KBM-7 (cell line): ENCODE measurements around the gene PLA2G15.
A peak's percentile ranks its signal among the peaks of the same experiment; 100 is the strongest.
"Not testable (repeated sequence)": the region's sequence is repeated elsewhere in the genome, so short reads cannot be mapped to it uniquely, and the experiment has no call there.

Experiments used
- DNase-seq: peaks from one replicate; pipeline ENCODE4 v3.0.0-alpha.2; 2015
- in situ Hi-C: fragments of 300-500 bp; cut with MboI; formaldehyde crosslinking; loops from 2 replicates; pipeline ENCODE4 v1.14.3; 2020; ENCODE audit warnings: low sequenced_read_pairs, low pct_unique_long_range_greater_than_20kb, mixed read lengths

Gene PLA2G15

DNA sequence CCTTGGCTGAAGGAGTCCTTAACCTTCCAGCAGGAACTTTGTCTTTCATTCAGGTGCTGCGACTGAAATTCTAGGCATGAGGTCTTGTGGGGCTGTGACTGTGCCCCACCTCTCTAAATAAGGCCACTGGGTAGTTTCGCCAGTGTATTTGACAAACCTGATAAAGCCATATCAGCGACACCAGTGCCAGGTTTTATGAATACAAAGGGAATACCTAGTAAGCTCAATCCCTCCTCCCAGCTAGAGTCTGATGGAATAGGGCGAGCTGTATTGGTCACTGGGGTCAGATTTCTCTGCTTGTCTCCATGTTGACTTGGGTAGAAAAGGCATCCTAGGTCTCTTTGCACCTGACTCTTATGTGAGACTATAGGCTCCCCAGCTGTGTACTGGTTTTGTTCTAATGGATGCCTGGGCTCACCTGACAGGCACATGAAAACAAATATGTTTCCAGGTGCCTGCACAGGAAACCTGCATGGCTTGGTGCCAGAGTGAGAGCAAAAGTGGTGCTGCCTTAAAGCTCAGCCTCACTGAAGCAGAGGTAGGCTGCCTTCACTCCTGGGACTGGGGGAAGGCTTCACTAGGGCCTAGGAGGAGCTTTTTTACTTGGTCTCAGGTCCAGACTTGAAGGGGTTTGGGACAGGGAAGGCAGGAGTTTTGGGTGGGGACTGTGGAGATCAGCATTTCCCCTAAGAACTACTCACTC, 27.5 kb downstream of the PLA2G15 start:
- in situ Hi-C loops = no loop called here
- no peak for DNase-seq

DNA sequence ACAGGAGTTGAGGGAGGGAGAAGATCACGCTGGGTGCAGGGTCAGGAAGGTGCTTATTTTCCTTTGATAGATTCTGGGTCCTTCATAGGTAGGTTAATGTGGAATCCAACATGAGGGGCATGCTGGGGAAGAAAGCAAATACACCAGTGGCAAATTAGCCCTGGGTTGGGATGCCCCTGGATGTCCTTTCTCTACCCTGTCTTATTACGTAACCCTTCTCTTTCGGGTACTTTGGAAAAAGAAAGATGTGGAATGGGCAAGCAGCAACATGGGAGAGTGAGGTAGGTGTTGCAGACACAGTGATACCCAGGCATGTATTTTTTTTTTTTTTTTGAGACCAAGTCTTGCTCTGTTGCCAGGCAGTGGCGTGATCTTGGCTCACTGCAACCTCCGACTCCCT, 28.3 kb downstream of the PLA2G15 start:
- in situ Hi-C loops = no loop called here
- DNase-seq = no peak

DNA sequence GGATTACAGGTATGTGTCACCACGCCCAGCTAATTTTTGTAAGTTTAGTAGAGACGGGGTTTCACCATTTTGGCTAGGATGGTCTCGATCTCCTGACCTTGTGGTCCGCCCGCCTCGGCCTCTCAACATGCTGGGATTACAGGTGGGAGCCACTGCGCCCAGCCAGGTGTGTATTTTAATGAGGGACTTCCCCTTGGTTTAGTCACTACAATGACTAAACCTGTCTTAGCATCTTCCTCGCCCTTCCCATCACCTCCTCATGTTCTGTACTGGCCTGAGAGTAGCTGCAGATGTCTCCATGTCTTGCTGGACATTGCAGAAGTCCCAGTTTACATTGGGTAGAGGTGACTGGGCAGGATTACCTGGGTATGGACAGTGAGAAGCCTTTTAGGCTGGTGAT, 28.7 kb downstream of the PLA2G15 start:
- DNase-seq = no peak
- in situ Hi-C loops = no loop called here

DNA sequence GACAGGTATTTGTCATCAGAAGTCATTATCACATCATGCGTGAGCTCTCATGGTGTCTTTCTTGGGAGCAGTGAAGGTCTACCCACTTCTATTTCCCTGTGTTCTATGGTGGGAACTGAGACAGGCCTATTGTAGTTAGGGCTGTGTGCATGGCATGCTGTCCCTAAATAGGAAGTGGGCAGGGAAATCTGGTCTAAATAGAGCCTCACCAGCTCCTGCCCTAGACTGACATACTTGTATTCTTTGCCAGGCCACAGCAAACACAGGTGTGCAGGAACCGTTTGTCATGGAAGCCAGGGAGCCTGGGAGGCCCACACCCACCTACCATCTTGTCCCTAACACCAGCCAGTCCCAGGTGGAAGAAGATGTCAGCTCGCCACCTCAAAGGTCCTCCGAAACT, 29.3 kb downstream of the PLA2G15 start:
- no peak for DNase-seq
- in situ Hi-C loops = no loop called here

DNA sequence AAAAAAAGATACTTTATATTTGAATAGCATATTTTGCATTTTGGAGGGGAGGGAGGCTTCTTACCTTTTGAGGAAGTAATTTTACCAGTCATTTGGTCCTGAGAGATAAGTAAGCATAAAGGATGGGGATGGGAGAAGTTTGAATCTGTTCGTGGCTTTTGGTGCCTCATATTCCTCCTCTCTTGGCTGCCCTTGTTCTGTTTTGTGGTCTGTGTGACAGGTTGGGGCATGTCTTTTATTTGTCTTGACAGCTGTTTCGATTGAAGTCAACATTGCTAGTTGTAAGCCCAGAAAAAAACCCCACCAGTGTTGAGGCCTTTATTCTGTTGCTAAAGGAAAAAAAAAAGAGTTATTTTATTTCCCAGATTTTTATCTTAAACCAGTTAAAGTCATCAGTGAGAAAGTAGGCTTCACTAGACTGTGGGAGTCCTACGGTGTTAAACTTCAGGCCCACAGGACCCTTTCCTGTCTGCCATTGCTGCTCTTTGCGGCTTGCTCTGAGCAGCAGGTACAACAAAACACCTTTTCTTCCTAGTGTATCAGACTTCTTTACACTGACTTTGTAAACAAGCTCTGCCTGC, 30.5 kb downstream of the PLA2G15 start:
- peak; percentile 98 for DNase-seq
- in situ Hi-C loops = no loop called here

DNA sequence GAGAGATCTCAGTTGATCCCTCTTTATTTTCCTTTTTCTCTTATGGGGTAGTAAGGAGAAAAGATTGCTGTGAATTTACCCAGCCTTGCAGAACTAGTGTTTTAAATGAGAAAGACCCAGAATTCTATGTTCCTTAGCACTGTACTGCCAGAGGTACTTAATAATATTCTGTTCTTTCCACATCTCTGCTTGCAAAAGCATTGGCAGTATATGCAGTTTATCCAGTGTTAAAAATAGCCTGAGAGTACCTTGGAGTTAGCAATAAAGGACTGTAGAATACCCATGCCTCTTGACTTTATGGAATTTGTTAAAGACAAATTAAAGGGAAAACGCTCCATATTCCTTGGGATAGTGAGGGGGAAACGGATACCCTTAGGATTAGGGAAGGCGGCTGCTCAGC, 31.1 kb downstream of the PLA2G15 start:
- in situ Hi-C loops = no loop called here
- DNase-seq = no peak

DNA sequence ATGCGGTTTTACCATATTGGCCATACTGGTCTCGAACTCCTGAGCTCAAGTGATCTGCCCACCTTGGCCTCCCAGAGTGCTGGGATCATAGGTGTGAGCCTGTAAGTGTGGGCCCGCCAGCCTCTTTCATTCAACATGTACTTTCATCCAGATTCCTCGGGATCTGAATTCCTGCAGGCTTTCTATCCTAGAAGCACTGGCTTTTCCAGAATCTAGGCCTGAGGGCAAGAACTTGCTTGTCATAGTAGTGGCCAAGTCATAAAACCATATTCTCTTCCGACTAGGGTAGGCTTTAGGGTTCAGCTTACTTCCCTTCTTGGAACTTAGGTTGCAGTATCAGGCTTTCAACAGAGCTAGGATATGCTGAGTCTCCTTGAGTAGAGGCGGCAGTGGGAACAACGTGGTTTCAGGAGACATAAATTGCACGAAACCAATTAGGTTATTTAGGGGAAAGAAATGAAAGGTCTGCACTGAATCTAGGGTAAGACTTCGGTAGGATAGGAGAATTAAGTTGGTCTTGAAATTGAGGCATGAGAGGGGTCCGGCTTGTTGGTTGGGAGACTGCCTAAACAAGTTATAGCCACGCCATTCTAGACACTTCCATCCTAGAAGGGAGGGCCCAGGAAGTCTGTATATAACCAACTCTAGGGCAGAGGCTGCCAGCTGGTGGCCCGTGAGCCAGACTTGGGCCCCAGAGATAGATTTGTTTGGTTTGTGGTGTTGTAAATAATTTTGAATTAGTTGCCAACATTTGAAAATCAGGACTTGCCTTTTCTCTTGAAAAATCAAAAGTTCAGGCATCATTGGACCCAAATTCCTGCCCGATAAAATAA, 34.8 kb downstream of the PLA2G15 start:
- no peak for DNase-seq
- in situ Hi-C loops = no loop called here

DNA sequence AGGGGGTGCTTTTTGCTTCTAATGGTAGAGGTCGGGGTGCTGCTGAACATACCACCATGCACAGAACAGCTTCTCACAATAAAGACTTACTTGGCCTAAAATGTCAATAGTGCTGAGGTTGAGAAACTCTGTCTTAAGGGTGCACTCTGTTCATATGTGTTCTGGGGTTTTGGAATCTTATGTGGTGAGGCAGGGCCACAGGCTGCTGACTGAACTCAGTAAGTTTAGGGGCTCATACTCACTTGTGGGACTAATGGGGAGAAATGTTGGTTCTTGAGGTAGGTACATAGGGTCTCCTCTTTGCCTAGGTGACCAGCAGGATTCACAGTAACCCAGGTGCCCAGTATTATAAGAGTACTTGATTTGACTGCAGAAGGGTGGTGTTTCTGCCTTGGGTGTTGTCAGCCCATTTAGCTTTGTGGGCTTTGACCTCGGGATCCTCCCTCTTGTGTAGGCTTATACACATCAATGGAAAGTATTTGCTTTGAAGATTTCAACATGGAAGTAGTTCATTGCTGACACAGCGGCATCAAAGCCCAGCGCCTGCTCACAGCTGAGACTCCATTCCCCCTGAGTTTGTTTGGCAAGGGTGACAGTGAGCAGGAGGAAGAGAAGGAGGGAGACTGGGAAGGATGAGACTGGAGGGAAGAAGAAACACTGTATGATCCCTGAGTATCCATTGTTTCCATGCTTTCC, 36.3 kb downstream of the PLA2G15 start:
- in situ Hi-C loops = no loop called here
- DNase-seq = no peak

DNA sequence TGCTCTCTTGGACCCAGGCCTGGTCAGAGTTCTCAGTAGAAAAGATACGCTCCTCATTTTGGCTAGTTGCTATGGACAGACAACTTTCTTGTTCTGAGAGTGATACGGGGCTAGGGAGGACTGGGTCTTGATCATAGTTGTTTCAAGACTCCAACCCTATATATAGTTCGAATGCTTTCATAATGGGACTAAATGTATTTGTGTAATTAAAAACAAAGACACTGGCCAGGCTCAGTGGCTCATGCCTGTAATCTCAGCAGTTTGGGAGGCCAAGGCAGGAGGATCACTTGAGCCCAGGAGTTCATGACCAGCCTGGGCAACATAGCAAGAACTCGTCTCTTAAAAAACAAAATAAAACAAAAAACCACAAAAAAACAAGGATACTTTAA, 36.9 kb downstream of the PLA2G15 start:
- in situ Hi-C loops = no loop called here
- no peak for DNase-seq

DNA sequence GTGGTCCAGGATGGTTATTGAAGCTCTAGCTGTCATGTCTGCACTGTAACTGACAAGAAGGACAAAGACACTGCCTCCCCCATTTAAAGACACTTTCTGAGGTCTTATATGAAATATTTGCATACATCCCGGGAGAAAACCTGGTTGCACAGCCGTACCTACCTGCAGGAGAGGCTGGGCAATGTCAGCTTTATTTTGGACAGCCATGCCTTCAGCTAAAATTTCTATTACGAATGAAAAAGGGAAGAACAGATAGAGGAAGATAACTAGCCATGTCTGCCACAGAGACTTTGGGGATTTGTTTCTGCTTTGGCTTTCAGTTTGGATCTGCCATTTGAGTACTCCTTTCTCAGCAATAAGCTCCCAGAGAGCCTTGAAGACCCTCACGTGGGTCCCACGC, 38.2 kb downstream of the PLA2G15 start:
- peak; percentile 45 for DNase-seq

DNA sequence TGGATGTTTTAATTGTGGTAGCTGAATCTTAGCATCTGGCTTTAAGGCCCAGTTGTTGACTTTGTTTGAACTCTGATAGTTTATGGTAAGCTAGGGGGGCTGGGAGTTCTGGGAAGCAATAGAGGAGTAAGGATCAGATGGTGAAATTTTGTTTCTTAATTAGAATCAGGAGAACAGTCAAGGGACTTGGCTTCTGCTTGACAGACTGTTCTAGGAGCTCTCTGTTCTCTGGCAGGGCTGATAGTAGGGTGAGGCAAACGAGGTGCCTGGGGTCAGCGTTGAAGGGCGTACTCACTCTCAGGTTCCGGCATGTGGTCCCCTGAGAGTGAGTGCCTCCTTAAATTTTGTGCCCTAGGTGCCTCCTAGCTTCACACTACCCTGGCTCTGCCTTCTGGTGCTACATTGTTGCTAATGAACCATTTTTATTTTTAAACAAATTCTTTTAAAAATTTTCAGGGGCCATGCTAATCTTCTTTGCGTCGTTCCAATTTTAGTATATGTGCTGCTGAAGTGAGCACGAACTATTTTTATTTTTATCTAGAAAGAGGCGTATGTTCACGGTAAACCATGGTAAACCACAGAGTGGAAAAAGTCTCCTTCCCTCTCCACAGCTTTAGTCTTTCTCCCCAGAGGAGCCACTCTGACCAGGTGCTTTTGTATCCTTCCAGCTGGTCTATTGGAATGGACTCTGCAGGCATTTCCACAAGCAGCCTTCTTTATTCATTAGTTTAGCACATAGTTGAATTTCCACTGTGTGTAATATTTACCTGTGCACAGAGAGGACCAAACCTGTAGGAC, 38.8 kb downstream of the PLA2G15 start:
- DNase-seq = peak; percentile 39
- in situ Hi-C loops = no loop called here

More for the DNA sequence above, 38.2 kb downstream of the PLA2G15 start:
- in situ Hi-C loops = no loop called here

DNA sequence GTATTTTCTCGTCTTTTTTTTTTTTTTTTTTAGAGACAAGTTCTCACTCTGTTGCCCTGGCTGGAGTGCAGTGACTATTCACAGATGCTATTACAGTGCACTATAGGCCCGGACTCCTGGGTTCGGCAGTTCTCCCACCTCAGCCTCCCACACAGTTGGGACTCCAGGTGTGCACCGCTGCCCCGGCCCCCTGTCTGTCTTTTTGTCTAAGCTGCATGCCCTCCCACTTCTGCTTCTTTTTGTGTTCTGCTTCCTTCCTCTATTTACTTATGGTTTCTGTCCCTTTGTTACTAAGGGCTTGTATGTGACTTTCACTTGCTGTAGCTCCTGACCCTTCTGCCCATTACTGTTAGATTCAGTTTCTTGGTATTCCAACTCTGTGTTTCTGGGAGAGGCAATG, 39.7 kb downstream of the PLA2G15 start:
- peak; percentile 86 for DNase-seq
- in situ Hi-C loops = no loop called here

DNA sequence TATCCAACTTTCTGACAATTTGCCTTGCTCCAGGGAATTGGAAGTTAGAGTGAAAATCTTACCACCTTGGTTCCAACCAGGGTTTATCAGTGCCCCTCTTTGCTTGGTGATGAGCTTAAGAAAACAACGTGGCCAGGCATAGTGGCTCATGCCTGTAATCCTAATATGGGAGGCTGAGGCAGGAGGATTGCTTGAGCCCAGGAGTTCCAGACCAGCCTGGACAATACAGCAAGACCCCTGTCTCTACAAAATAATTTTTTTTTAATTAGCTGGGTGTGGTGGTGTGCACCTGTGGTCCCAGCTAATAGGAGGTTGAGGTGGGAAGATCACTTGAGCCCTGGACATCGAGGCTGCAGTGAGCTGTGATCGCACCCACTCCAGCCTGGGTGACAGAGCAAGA, 40.5 kb downstream of the PLA2G15 start:
- no peak for DNase-seq
- in situ Hi-C loops = no loop called here

DNA sequence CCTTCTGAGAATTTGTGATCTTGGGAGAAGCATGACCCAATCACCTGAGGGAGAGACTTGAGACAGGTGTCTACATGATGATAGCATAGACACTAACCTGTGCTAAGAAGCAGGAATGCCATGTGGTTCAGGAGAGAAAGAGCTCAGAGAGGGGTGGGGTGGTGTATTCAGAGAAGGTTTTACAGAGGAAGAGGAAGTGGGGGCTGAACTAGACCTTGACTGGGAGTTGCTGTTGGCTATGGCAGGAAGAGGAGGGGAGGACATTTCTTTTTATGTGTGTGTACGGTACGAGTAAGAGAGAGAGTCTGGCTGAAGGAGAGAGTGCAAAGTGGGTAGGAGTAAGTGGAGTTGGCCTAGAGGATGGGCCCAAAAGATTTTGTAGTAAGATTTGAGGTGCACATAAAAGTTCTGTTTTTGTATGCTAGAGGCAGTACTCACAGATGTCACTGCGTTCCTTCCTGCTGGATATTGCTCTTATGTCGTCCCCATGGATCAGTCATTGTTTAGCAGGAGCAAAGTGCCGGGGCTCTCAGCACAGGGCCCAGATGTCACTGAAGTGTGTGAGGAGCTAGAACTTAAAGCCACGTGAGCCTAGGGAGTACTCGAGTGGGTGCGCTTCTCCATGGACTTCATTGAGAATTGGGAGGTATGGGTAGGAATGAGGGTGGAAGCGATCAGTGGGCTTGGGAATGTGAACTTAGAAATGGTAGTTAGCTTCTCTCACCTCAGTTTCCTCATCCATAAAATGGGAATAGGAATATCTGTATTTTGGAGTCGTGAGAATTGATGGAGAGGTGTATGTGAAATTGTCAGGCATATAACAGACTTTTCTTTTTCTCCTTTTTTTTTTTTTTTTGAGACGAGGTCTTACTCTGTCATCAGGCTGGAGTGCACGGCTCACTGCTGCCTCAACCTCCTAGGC, 41.2 kb downstream of the PLA2G15 start:
- in situ Hi-C loops = no loop called here
- DNase-seq = peak; percentile 85

DNA sequence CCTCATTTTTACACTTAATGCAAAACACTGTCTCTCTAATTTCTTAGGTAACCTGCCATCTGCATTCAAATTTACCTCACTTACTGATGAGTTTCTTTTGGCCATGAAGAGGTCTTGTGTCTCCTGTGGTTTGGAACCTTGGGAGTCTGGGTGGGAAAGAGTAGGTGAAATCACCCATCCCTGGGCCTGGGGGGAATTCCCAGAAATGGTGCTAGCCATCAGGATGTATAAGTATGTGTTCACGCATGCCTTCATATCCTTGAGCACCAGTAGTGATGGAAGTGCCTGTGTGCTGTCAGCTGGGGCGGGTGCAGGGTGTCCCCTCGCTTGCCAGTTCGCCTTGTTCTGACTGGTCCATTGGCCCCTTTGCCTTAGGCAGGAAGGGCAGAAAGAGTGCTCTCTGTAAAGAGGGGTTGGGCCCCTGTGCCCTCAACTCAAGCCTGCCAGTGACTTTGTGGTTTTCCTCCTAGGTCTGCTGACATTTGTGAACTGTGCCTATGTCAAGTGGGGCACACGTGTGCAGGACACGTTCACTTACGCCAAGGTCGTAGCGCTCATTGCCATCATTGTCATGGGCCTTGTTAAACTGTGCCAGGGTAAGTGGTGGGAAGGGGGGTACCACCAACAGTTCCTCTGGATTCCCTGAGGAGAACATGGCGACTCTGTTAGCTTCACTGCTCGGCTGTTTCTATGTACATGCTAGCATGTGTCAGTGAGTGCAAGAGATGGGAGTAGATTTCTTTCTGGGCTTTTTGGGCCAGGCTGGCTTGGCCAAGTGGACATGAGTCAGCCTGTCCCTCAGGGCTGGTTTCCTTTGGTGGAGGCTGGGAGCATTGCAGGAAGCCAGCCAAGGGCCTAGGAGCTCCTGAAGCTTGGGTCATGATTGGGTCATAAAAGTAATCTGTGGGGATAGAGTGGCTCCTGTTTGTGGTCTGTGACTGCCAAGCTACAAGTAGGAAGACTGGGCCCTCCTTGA, 42.4 kb downstream of the PLA2G15 start:
- in situ Hi-C loops = no loop called here
- DNase-seq = no peak

DNA sequence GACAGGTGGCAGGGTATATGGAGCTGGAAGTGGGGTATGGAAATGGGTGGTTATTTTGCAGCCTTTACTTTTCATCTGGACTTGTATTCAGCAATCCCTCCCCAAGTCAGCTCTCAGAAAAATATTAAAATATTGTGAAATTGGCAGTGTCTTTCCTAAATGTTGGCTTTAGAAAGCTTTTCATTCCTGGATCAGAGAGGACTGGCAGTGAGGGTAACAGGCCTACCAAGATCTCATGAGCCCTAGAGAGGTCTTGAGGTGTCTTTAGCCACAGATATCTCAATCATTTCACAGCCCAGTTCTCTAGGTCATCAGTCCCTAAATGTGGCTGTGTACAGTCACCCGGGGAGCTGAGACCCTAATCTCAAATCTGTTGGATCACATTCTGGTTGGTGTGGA, 43.1 kb downstream of the PLA2G15 start:
- DNase-seq = no peak
- in situ Hi-C loops = no loop called here

DNA sequence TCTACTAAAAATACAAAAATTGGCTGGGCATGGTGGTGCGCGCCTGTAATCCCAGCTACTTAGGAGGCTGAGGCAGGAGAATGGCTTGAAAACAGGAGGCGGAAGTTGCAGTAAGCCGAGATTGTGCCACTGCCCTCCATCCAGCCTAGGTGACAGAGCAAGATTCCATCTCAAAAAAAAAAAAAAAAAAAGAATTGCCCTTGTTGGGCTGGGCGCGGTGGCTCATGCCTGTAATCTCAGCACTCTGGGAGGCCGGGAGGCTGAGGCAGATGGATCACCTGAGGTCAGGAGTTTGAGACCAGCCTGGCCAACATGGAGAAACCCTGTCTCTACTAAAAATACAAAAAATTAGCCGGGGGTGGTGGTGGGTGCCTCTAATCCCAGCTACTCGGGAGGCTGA, 43.6 kb downstream of the PLA2G15 start:
- in situ Hi-C loops, DNase-seq: not testable (repeated sequence)
